Measurements from ENCODE around the gene KLHL28.

KLHL28 gene

GRCh38 chr14:44979273-44979672 is 17.5 kb upstream of the KLHL28 start:
- no CpG with 5 or more reads among the region's 2 CpGs for WGBS (ENCODE audit: insufficient coverage, insufficient read length)
- no peak for DNase-seq (ENCODE audit: low read depth, low spot score)
- no peaks in the 10 kb centered on the region for H3K4me1 ChIP-seq (ENCODE audit: control insufficient read depth, insufficient read depth, low read length)
- no peak overlapping the region for H3K4me3 ChIP-seq (ENCODE audit: low read length)
- no peaks in the 10 kb centered on the region for H3K36me3 ChIP-seq (ENCODE audit: control insufficient read depth, insufficient read depth, low read length)
- H3K27ac ChIP-seq (ENCODE audit: low read length): no peak overlapping the region
- no peaks in the 10 kb centered on the region for H3K27me3 ChIP-seq (ENCODE audit: control insufficient read depth, insufficient read depth, low read length)
- H3K9me3 ChIP-seq (ENCODE audit: control insufficient read depth, insufficient read depth, low read length): no peaks in the 10 kb centered on the region

GRCh38 chr14:44971459-44971858 is 9.7 kb upstream of the KLHL28 start:
- H3K27ac ChIP-seq (ENCODE audit: low read length): no peak overlapping the region

GRCh38 chr14:44970907-44971306 is 9.2 kb upstream of the KLHL28 start:
- Histone ChIP-seq H3K4me1 (ENCODE audit: control insufficient read depth, insufficient read depth, low read length) (no peaks in the 10 kb centered on the region; the same call in 1 of the 2 replicates), H3K27me3 (ENCODE audit: control insufficient read depth, insufficient read depth, low read length) (no peaks in the 10 kb centered on the region), H3K9me3 (ENCODE audit: control insufficient read depth, insufficient read depth, low read length) (no peaks in the 10 kb centered on the region), H3K27ac (ENCODE audit: low read length) (no peak overlapping the region), H3K4me3 (ENCODE audit: low read length) (no peak overlapping the region), H3K36me3 (ENCODE audit: control insufficient read depth, insufficient read depth, low read length) (no peaks in the 10 kb centered on the region)
- DNase-seq (ENCODE audit: low read depth, low spot score): no peak

More at GRCh38 chr14:44971459-44971858, 9.7 kb upstream of the KLHL28 start:
- Histone ChIP-seq H3K9me3 (ENCODE audit: control insufficient read depth, insufficient read depth, low read length) (no peaks in the 10 kb centered on the region), H3K27me3 (ENCODE audit: control insufficient read depth, insufficient read depth, low read length) (no peaks in the 10 kb centered on the region), H3K4me1 (ENCODE audit: control insufficient read depth, insufficient read depth, low read length) (no peaks in the 10 kb centered on the region; the same call in 1 of the 2 replicates), H3K4me3 (ENCODE audit: low read length) (no peak overlapping the region), H3K36me3 (ENCODE audit: control insufficient read depth, insufficient read depth, low read length) (no peaks in the 10 kb centered on the region)
- DNase-seq (ENCODE audit: low read depth, low spot score): no peak
- WGBS (ENCODE audit: insufficient coverage, insufficient read length): 100% methylated on average over 2 of the region's 4 CpGs

- no peak overlapping the region for H3K4me3 ChIP-seq (ENCODE audit: low read length)
- no peak overlapping the region for H3K27ac ChIP-seq (ENCODE audit: low read length)
- no peaks in the 10 kb centered on the region for H3K36me3 ChIP-seq (ENCODE audit: control insufficient read depth, insufficient read depth, low read length)
- H3K4me1 ChIP-seq (ENCODE audit: control insufficient read depth, insufficient read depth, low read length): no peaks in the 10 kb centered on the region; the same call in 1 of the 2 replicates
- DNase-seq (ENCODE audit: low read depth, low spot score): no peak
- H3K9me3 ChIP-seq (ENCODE audit: control insufficient read depth, insufficient read depth, low read length): no peaks in the 10 kb centered on the region
- H3K27me3 ChIP-seq (ENCODE audit: control insufficient read depth, insufficient read depth, low read length): no peaks in the 10 kb centered on the region
Measured at GRCh38 chr14:44968714-44969113, 7.0 kb upstream of the KLHL28 start.

GRCh38 chr14:44966601-44967336 is 5.0 kb upstream of the KLHL28 start:
- 100% methylated on average over 1 of the region's 4 CpGs for WGBS (ENCODE audit: insufficient coverage, insufficient read length)
- Histone ChIP-seq H3K9me3 (ENCODE audit: control insufficient read depth, insufficient read depth, low read length) (no peaks in the 10 kb centered on the region), H3K27me3 (ENCODE audit: control insufficient read depth, insufficient read depth, low read length) (no peaks in the 10 kb centered on the region), H3K4me3 (ENCODE audit: low read length) (no peak overlapping the region), H3K27ac (ENCODE audit: low read length) (no peak overlapping the region), H3K36me3 (ENCODE audit: control insufficient read depth, insufficient read depth, low read length) (no peaks in the 10 kb centered on the region), H3K4me1 (ENCODE audit: control insufficient read depth, insufficient read depth, low read length) (no peaks in the 10 kb centered on the region; the same call in 1 of the 2 replicates)
- DNase-seq (ENCODE audit: low read depth, low spot score): no peak

- H3K27me3 ChIP-seq (ENCODE audit: control insufficient read depth, insufficient read depth, low read length): no peaks in the 10 kb centered on the region
- no CpG with 5 or more reads among the region's 7 CpGs for WGBS (ENCODE audit: insufficient coverage, insufficient read length)
- H3K27ac ChIP-seq (ENCODE audit: low read length): no peak overlapping the region
- H3K4me1 ChIP-seq (ENCODE audit: control insufficient read depth, insufficient read depth, low read length): no peaks in the 10 kb centered on the region; the same call in 1 of the 2 replicates
- no peaks in the 10 kb centered on the region for H3K9me3 ChIP-seq (ENCODE audit: control insufficient read depth, insufficient read depth, low read length)
- DNase-seq (ENCODE audit: low read depth, low spot score): no peak
- no peaks in the 10 kb centered on the region for H3K36me3 ChIP-seq (ENCODE audit: control insufficient read depth, insufficient read depth, low read length)
- peak overlapping the region; percentile 67; the same call in 1 of the 2 replicates for H3K4me3 ChIP-seq (ENCODE audit: low read length)
Measured at GRCh38 chr14:44963775-44964380, 2.1 kb upstream of the KLHL28 start.

- no CpG with 5 or more reads among the region's 13 CpGs for WGBS (ENCODE audit: insufficient coverage, insufficient read length)
- no peak overlapping the region for H3K27ac ChIP-seq (ENCODE audit: low read length)
Measured at GRCh38 chr14:44963044-44963528, 1.3 kb upstream of the KLHL28 start.

GRCh38 chr14:44962334-44963043 is 742 bp upstream of the KLHL28 start:
- Histone ChIP-seq H3K4me1 (ENCODE audit: control insufficient read depth, insufficient read depth, low read length) (no peaks in the 10 kb centered on the region; the same call in 1 of the 2 replicates), H3K27ac (ENCODE audit: low read length) (no peak overlapping the region), H3K36me3 (ENCODE audit: control insufficient read depth, insufficient read depth, low read length) (no peaks in the 10 kb centered on the region), H3K9me3 (ENCODE audit: control insufficient read depth, insufficient read depth, low read length) (no peaks in the 10 kb centered on the region), H3K27me3 (ENCODE audit: control insufficient read depth, insufficient read depth, low read length) (no peaks in the 10 kb centered on the region), H3K4me3 (ENCODE audit: low read length) (peak overlapping the region; percentile 67; the same call in 1 of the 2 replicates)
- WGBS (ENCODE audit: insufficient coverage, insufficient read length): no CpG with 5 or more reads among the region's 39 CpGs
- no peak for DNase-seq (ENCODE audit: low read depth, low spot score)

More at GRCh38 chr14:44963044-44963528, 1.3 kb upstream of the KLHL28 start:
- H3K4me1 ChIP-seq (ENCODE audit: control insufficient read depth, insufficient read depth, low read length): no peaks in the 10 kb centered on the region; the same call in 1 of the 2 replicates
- no peaks in the 10 kb centered on the region for H3K9me3 ChIP-seq (ENCODE audit: control insufficient read depth, insufficient read depth, low read length)
- no peaks in the 10 kb centered on the region for H3K36me3 ChIP-seq (ENCODE audit: control insufficient read depth, insufficient read depth, low read length)
- DNase-seq (ENCODE audit: low read depth, low spot score): no peak
- H3K27me3 ChIP-seq (ENCODE audit: control insufficient read depth, insufficient read depth, low read length): no peaks in the 10 kb centered on the region
- peak overlapping the region; percentile 67; the same call in 1 of the 2 replicates for H3K4me3 ChIP-seq (ENCODE audit: low read length)

GRCh38 chr14:44961151-44961553 is 595 bp downstream of the KLHL28 start:
- H3K4me3 ChIP-seq (ENCODE audit: low read length): peak overlapping the region; percentile 94; the same call in 1 of the 2 replicates
- DNase-seq (ENCODE audit: low read depth, low spot score): no peak
- no peaks in the 10 kb centered on the region for H3K9me3 ChIP-seq (ENCODE audit: control insufficient read depth, insufficient read depth, low read length)
- H3K36me3 ChIP-seq (ENCODE audit: control insufficient read depth, insufficient read depth, low read length): no peaks in the 10 kb centered on the region
- no peaks in the 10 kb centered on the region for H3K27me3 ChIP-seq (ENCODE audit: control insufficient read depth, insufficient read depth, low read length)
- H3K27ac ChIP-seq (ENCODE audit: low read length): no peak overlapping the region
- no CpG with 5 or more reads among the region's 14 CpGs for WGBS (ENCODE audit: insufficient coverage, insufficient read length)
- no peaks in the 10 kb centered on the region for H3K4me1 ChIP-seq (ENCODE audit: control insufficient read depth, insufficient read depth, low read length)

- Histone ChIP-seq H3K36me3 (ENCODE audit: control insufficient read depth, insufficient read depth, low read length) (no peaks in the 10 kb centered on the region), H3K27me3 (ENCODE audit: control insufficient read depth, insufficient read depth, low read length) (no peaks in the 10 kb centered on the region), H3K27ac (ENCODE audit: low read length) (no peak overlapping the region), H3K9me3 (ENCODE audit: control insufficient read depth, insufficient read depth, low read length) (no peaks in the 10 kb centered on the region), H3K4me1 (ENCODE audit: control insufficient read depth, insufficient read depth, low read length) (no peaks in the 10 kb centered on the region), H3K4me3 (ENCODE audit: low read length) (peak overlapping the region; percentile 94; the same call in 1 of the 2 replicates)
- DNase-seq (ENCODE audit: low read depth, low spot score): no peak
- WGBS (ENCODE audit: insufficient coverage, insufficient read length): 100% methylated on average over 1 of the region's 3 CpGs
Measured at GRCh38 chr14:44960646-44961045, 1.1 kb downstream of the KLHL28 start.

Measured in iPS DF 6.9 (cell line).